GM13976 (cell line): ENCODE data around the gene GSE1.

Source experiments
- DNase-seq: peaks from one replicate; pipeline ENCODE4 v3.0.0; 2012; ENCODE audit warnings: low spot score
- CTCF ChIP-seq: IDR thresholded peaks from 2 replicates; pipeline ENCODE4 v1.5.1; 2012; ENCODE audit warnings: borderline replicate concordance, mild to moderate bottlenecking; ENCODE audit not compliant: insufficient read depth; ENCODE audit errors: extremely low read depth, missing control alignments, control extremely low read depth
- in situ Hi-C: fragments of 300-500 bp; cut with MboI; formaldehyde crosslinking; loops from one replicate; pipeline ENCODE4 v1.12.0; 2022; ENCODE audit warnings: low sequenced_read_pairs, mixed read lengths, inconsistent platforms; ENCODE audit not compliant: unreplicated experiment

Gene GSE1

GRCh38 chr16:85636234-85636812, 23.2 kb downstream of the GSE1 start:
- TF ChIP-seq CTCF: no peak
- DNase-seq: no peak
- in situ Hi-C loops: no loop called here

- in situ Hi-C loops: no loop called here
- DNase-seq: no peak
- TF ChIP-seq CTCF: no peak
Observed at GRCh38 chr16:85637061-85637807, 24.1 kb downstream of the GSE1 start.

- no peak for TF ChIP-seq CTCF
- DNase-seq: no peak
- in situ Hi-C loops: no loop called here
Observed at GRCh38 chr16:85637808-85638647, 24.9 kb downstream of the GSE1 start.

GRCh38 chr16:85638695-85639409, 25.7 kb downstream of the GSE1 start:
- in situ Hi-C loops: no loop called here

GRCh38 chr16:85639529-85640253, 26.6 kb downstream of the GSE1 start:
- TF ChIP-seq CTCF: no peak
- no peak for DNase-seq
- in situ Hi-C loops: no loop called here

More at GRCh38 chr16:85638695-85639409, 25.7 kb downstream of the GSE1 start:
- no peak for DNase-seq
- TF ChIP-seq CTCF: no peak

- no peak for TF ChIP-seq CTCF
- in situ Hi-C loops: no loop called here
- DNase-seq: no peak
Observed at GRCh38 chr16:85640254-85640558, 27.1 kb downstream of the GSE1 start.
